Stomach (tissue), 9 donors: ENCODE measurements around the gene PCNT. TPM values are rescaled to one million over a fixed set of nuclear protein-coding genes. Genes with fewer than 3 reads are reported as not detected.
A peak's percentile ranks its signal among the peaks of the same experiment; 100 is the strongest.

Experiments
- DNase-seq, 2 donors: peaks; one replicate each; pipeline versions ENCODE4 v3.0.0 to v3.0.0-alpha.2; 2013 to 2019
- H3K27ac ChIP-seq, 5 donors: fragments of 200-600 bp in 4 of 5; sonication (generic) in 4 of 5; one replicate each; pipeline ENCODE4 v1.5.1; 2013 to 2019; ENCODE audit warnings: mild to moderate bottlenecking in 1 of 5, moderate library complexity in 1 of 5
- H3K27me3 ChIP-seq, 3 donors: fragments of 200-600 bp; sonication (generic); one replicate each; pipeline ENCODE4 v1.5.1; 2017 to 2019; ENCODE audit warnings: mixed run types in 1 of 3
- H3K36me3 ChIP-seq, 4 donors: fragments of 200-600 bp; sonication (generic); 1 replicate in 3 of 4; 2 replicates in 1 of 4; pipeline ENCODE4 v1.5.1; 2016 to 2019
- H3K4me1 ChIP-seq, 4 donors: fragments of 200-600 bp; sonication (generic); one replicate each; pipeline ENCODE4 v1.5.1; 2016 to 2019
- H3K4me3 ChIP-seq, 4 donors: fragments of 200-600 bp; sonication (generic) in 3 of 4; one replicate each; pipeline ENCODE4 v1.5.1; 2016 to 2019; ENCODE audit warnings: mild to moderate bottlenecking in 1 of 4
- H3K9me3 ChIP-seq, 4 donors: fragments of 200-600 bp; sonication (generic); one replicate each; pipeline ENCODE4 v1.5.1; 2016 to 2019
- CTCF ChIP-seq, 7 experiments: fragments of 450-650 bp in 4 of 7; fragments of 200-600 bp in 3 of 7; sonication (generic) in 3 of 7; IDR thresholded peaks; one replicate each; pipeline ENCODE4 v1.5.1; 2016 to 2019; ENCODE audit warnings: antibody characterized with exemption in 7 of 7, control low read depth in 2 of 7, mild to moderate bottlenecking in 1 of 7
- EP300 ChIP-seq: sonication (generic); formaldehyde crosslinking; IDR thresholded peaks from one replicate; pipeline ENCODE4 v1.6.1; 2017; ENCODE audit warnings: antibody characterized with exemption
- POLR2A ChIP-seq, 4 donors: fragments of 450-650 bp; IDR thresholded peaks; one replicate each; pipeline ENCODE4 v1.6.1; 2016; ENCODE audit warnings: antibody characterized with exemption in 4 of 4, control low read depth in 2 of 4, mild to moderate bottlenecking in 1 of 4, moderate library complexity in 1 of 4
- POLR2AphosphoS5 ChIP-seq, 3 donors: sonication (generic); formaldehyde crosslinking; IDR thresholded peaks; one replicate each; pipeline ENCODE4 v1.6.1; 2016; ENCODE audit warnings: antibody characterized with exemption in 3 of 3
- WGBS, 5 donors: extraction: QIAGEN DNeasy Blood & Tissue Kit in 3 of 5; methylation state at CpG; one replicate each; pipeline versions ENCODE4 v1.1.5 to v1.1.7; 2013 to 2018; 5-methylcytosine and 5-hydroxymethylcytosine counted together
- intact Hi-C: fragments of 100-400 bp; cut with DNase I; formaldehyde crosslinking; loops from one replicate; pipeline ENCODE4 v1.15.1; 2023; ENCODE audit warnings: low total_unique reads
- polyA plus RNA-seq, 3 donors: library from polyadenylated mRNA; stranded (reverse); fragments of 200-250 nt; gene quantifications; one replicate each; pipeline ENCODE4 v1.2.3, GENCODE V29; 2013
- total RNA-seq, 5 donors: library from RNA; depleted of rRNA; stranded (reverse); fragments of >200 nt; gene quantifications; one replicate each; pipeline versions ENCODE4 v1.1.0 to v1.2.3, GENCODE V29; 2014 to 2016
- donor health status: healthy with polysubstance abuse.
- donor health status: Bipolar disorder and iron deficiency.
- donor health status: healthy.

PCNT gene
- total and polyA plus RNA-seq, 8 donors, result 4.7 to 133 (median 38.4) TPM

- Histone ChIP-seq H3K36me3 (peaks cover 3 to 17% (median 8%) of the 10 kb centered on the region in 4 donors), H3K4me1 (peaks cover 0 to 21% (median 7%) of the 10 kb centered on the region in 4 donors), H3K4me3 (no peak overlapping the region), H3K27ac (no peak overlapping the region), H3K27me3 (no peaks in the 10 kb centered on the region), H3K9me3 (no peaks in the 10 kb centered on the region)
- intact Hi-C loops, result no loop called here
- TF ChIP-seq EP300 (no peak), POLR2AphosphoS5 (IDR thresholded peaks at IDR 0.05) (no peak), CTCF (IDR thresholded peaks at IDR 0.05) (no peak), POLR2A (IDR thresholded peaks at IDR 0.05) (no peak)
- no peak for DNase-seq
- 92 to 97% (median 96%) methylated on average over 3 of the region's 3 CpGs for WGBS, 5 donors
These were observed 145.3 kb downstream of the PCNT start for GRCh38 chr21:46469275-46469674.

GRCh38 chr21:46471514-46471913, 147.6 kb downstream of the PCNT start:
- no peak overlapping the region for H3K4me3 ChIP-seq
- DNase-seq, result no peak
- peaks cover 0 to 9% (median 5%) of the 10 kb centered on the region in 4 donors for H3K36me3 ChIP-seq
- H3K4me1 ChIP-seq, result peaks cover 0 to 21% (median 7%) of the 10 kb centered on the region in 4 donors
- intact Hi-C loops, result no loop called here
- H3K27ac ChIP-seq, result no peak overlapping the region
- H3K27me3 ChIP-seq, result no peaks in the 10 kb centered on the region
- H3K9me3 ChIP-seq, result no peaks in the 10 kb centered on the region
- no peak for TF ChIP-seq EP300
- TF ChIP-seq CTCF (IDR thresholded peaks at IDR 0.05), result no peak
- no peak for TF ChIP-seq POLR2AphosphoS5 (IDR thresholded peaks at IDR 0.05)
- no peak for TF ChIP-seq POLR2A (IDR thresholded peaks at IDR 0.05)
- 86 to 93% (median 92%) methylated on average over 1 of the region's 1 CpG for WGBS, 5 donors

GRCh38 chr21:46472246-46472645, 148.3 kb downstream of the PCNT start:
- Histone ChIP-seq H3K27me3 (no peaks in the 10 kb centered on the region), H3K4me1 (peaks cover 0 to 21% (median 7%) of the 10 kb centered on the region in 4 donors), H3K9me3 (no peaks in the 10 kb centered on the region), H3K27ac (no peak overlapping the region), H3K4me3 (no peak overlapping the region), H3K36me3 (peaks cover 0 to 13% (median 5%) of the 10 kb centered on the region in 4 donors)
- peak in 1 of 2 donors; percentile 23 for DNase-seq
- 72 to 84% (median 72%) methylated on average over 6 of the region's 6 CpGs for WGBS, 5 donors
- TF ChIP-seq POLR2AphosphoS5 (IDR thresholded peaks at IDR 0.05), result no peak
- no peak for TF ChIP-seq EP300
- TF ChIP-seq POLR2A (IDR thresholded peaks at IDR 0.05), result no peak
- no peak for TF ChIP-seq CTCF (IDR thresholded peaks at IDR 0.05)
- intact Hi-C loops, result no loop called here

GRCh38 chr21:46474382-46474781, 150.4 kb downstream of the PCNT start:
- TF ChIP-seq CTCF (IDR thresholded peaks at IDR 0.05) (no peak), POLR2A (IDR thresholded peaks at IDR 0.05) (no peak), POLR2AphosphoS5 (IDR thresholded peaks at IDR 0.05) (no peak), EP300 (no peak)
- no peak for DNase-seq
- intact Hi-C loops, result no loop called here
- H3K4me1 ChIP-seq, result peaks cover 0 to 26% (median 7%) of the 10 kb centered on the region in 4 donors
- no peaks in the 10 kb centered on the region for H3K9me3 ChIP-seq
- H3K4me3 ChIP-seq, result no peak overlapping the region
- H3K27me3 ChIP-seq, result no peaks in the 10 kb centered on the region
- WGBS, 5 donors, result 91 to 98% (median 96%) methylated on average over 2 of the region's 2 CpGs
- H3K27ac ChIP-seq, result no peak overlapping the region
- H3K36me3 ChIP-seq, result peaks cover 0 to 13% (median 5%) of the 10 kb centered on the region in 4 donors
